ENCODE results near the gene KBTBD12. TPM values are rescaled to one million over a fixed set of nuclear protein-coding genes. Genes with fewer than 3 reads are reported as not detected.
"Not testable (repeated sequence)": the region's sequence is repeated elsewhere in the genome, so short reads cannot be mapped to it uniquely, and the experiment has no call there.

Gene KBTBD12
- polyA plus RNA-seq, 1 of the 3 experiments (the other 2 are of a cell fraction) = not detected

- H4K20me1 ChIP-seq (ENCODE audit: insufficient read depth) = no peaks in the 10 kb centered on the region
- H3K27me3 ChIP-seq (ENCODE audit: insufficient read depth) = no peaks in the 10 kb centered on the region
- H3K4me2 ChIP-seq = no peak overlapping the region
- H2AFZ ChIP-seq (ENCODE audit: low read depth) = no peak overlapping the region
- H3K9ac ChIP-seq = no peak overlapping the region
- CTCF ChIA-PET = interaction anchor here (0.9 to 1.5 kb wide), 2 partner anchors 16 to 56 kb away, joined by 3 read pairs; no protein-coding TSS in a partner anchor
- 59% methylated on average over 5 of the region's 6 CpGs for WGBS (ENCODE audit: low lambda C conversion rate)
- no peak overlapping the region for H3K27ac ChIP-seq (ENCODE audit: low read depth in 2 of 2, low read length in 1 of 2)
- H3K9me3 ChIP-seq = no peaks in the 10 kb centered on the region
- no peak for TF ChIP-seq MEF2A (IDR thresholded peaks at IDR 0.05; ENCODE audit: borderline replicate concordance, low read depth)
- no peak for TF ChIP-seq TCF12 (IDR thresholded peaks at IDR 0.05)
- no peak for TF ChIP-seq NFIC (IDR thresholded peaks at IDR 0.05; ENCODE audit: borderline replicate concordance)
- H3K9me2 ChIP-seq = no peaks in the 10 kb centered on the region
- H3K36me3 ChIP-seq (replicated peaks in 1 of 2; ENCODE audit: control insufficient read depth in 1 of 2, insufficient read depth in 2 of 2, low read length in 1 of 2) = no peaks in the 10 kb centered on the region
- H3F3A ChIP-seq (replicated peaks; ENCODE audit: insufficient read depth) = no peaks in the 10 kb centered on the region
- no peaks in the 10 kb centered on the region for H3K79me2 ChIP-seq (ENCODE audit: insufficient read depth)
- POLR2A ChIA-PET = no interaction called here
- DNase-seq = no peak
- no peak overlapping the region for H3K4me3 ChIP-seq (ENCODE audit: low read depth in 2 of 2, low read length in 1 of 2)
- no peaks in the 10 kb centered on the region; a peak in 1 of 4 replicates for H3K4me1 ChIP-seq (ENCODE audit: control insufficient read depth in 1 of 2, insufficient read depth in 2 of 2, low read depth in 1 of 2, low read length in 1 of 2)
Observed at GRCh38 chr3:127903611-127904375, 11.2 kb upstream of the KBTBD12 start.

DNA sequence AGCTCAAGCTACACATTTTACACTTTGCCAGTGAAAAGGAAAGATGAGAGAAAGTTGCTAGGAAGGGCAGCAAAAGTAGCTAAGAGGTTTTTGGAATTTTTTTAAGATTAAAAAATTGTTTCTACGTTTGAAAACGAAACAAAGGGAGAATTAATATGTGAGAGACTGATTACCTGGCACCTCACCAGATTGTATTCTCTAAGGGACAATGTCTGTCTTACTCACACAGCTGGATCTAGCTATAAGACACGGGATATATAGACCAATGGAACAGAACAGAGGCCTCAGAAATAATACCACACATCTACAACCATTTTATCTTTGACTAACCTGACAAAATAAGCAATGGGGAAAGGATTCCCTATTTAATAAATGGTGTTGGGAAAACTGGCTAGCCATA lies 9.5 kb upstream of the KBTBD12 start:
- WGBS (ENCODE audit: low lambda C conversion rate) = 10% methylated on average over 3 of the region's 3 CpGs
- no peak overlapping the region for H3K9ac ChIP-seq
- no peaks in the 10 kb centered on the region for H3K36me3 ChIP-seq (replicated peaks in 1 of 2; ENCODE audit: control insufficient read depth in 1 of 2, insufficient read depth in 2 of 2, low read length in 1 of 2)
- no peaks in the 10 kb centered on the region for H4K20me1 ChIP-seq (ENCODE audit: insufficient read depth)
- no peaks in the 10 kb centered on the region for H3K9me3 ChIP-seq
- DNase-seq = no peak
- no peak overlapping the region for H3K27ac ChIP-seq (ENCODE audit: low read depth in 2 of 2, low read length in 1 of 2)
- POLR2A ChIA-PET = no interaction called here
- H3F3A ChIP-seq (replicated peaks; ENCODE audit: insufficient read depth) = no peaks in the 10 kb centered on the region
- no peak overlapping the region for H3K4me2 ChIP-seq
- no peak for TF ChIP-seq RFX5 (IDR thresholded peaks at IDR 0.05; ENCODE audit: low read length)
- TF ChIP-seq FOSL2 (IDR thresholded peaks at IDR 0.05; ENCODE audit: borderline replicate concordance, low read depth) = no peak
- no peak for TF ChIP-seq NRF1 (IDR thresholded peaks at IDR 0.05; ENCODE audit: low read depth, low read length)
- no peak for TF ChIP-seq GABPA (IDR thresholded peaks at IDR 0.05; ENCODE audit: low read depth)
- TF ChIP-seq RCOR1 (IDR thresholded peaks at IDR 0.05; ENCODE audit: low read length) = no peak
- TF ChIP-seq RXRA (IDR thresholded peaks at IDR 0.05; ENCODE audit: borderline replicate concordance, low read depth) = no peak
- no peak for TF ChIP-seq TCF12 (IDR thresholded peaks at IDR 0.05)
- TF ChIP-seq YY1 (IDR thresholded peaks at IDR 0.05; ENCODE audit: low read depth) = no peak
- TF ChIP-seq POLR2AphosphoS5 (IDR thresholded peaks at IDR 0.05; ENCODE audit: low read depth, low read length) = no peak
- TF ChIP-seq EZH2phosphoT487 (IDR thresholded peaks at IDR 0.05; ENCODE audit: borderline replicate concordance, low read depth) = no peak
- TF ChIP-seq, protein P1, sequence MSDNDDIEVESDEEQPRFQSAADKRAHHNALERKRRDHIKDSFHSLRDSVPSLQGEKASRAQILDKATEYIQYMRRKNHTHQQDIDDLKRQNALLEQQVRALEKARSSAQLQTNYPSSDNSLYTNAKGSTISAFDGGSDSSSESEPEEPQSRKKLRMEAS (IDR thresholded peaks at IDR 0.05; ENCODE audit: low read depth) = no peak
- TF ChIP-seq, protein P2, sequence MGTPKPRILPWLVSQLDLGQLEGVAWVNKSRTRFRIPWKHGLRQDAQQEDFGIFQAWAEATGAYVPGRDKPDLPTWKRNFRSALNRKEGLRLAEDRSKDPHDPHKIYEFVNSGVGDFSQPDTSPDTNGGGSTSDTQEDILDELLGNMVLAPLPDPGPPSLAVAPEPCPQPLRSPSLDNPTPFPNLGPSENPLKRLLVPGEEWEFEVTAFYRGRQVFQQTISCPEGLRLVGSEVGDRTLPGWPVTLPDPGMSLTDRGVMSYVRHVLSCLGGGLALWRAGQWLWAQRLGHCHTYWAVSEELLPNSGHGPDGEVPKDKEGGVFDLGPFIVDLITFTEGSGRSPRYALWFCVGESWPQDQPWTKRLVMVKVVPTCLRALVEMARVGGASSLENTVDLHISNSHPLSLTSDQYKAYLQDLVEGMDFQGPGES (IDR thresholded peaks at IDR 0.05; ENCODE audit: low read depth, low read length) = no peak
- no peak for TF ChIP-seq MXI1 (IDR thresholded peaks at IDR 0.05; ENCODE audit: low read depth, low read length)
- no peak overlapping the region for H3K4me3 ChIP-seq (ENCODE audit: low read depth in 2 of 2, low read length in 1 of 2)
- no peaks in the 10 kb centered on the region for H3K4me1 ChIP-seq (ENCODE audit: control insufficient read depth in 1 of 2, insufficient read depth in 2 of 2, low read depth in 1 of 2, low read length in 1 of 2)
- H3K9me2 ChIP-seq = no peaks in the 10 kb centered on the region
- H3K27me3 ChIP-seq (ENCODE audit: insufficient read depth) = no peaks in the 10 kb centered on the region
- CTCF ChIA-PET = interaction anchor here (0.9 kb wide), 1 partner anchor 16 kb away, joined by 3 read pairs; no protein-coding TSS in a partner anchor
- H3K79me2 ChIP-seq (ENCODE audit: insufficient read depth) = no peaks in the 10 kb centered on the region
- H2AFZ ChIP-seq (ENCODE audit: low read depth) = no peak overlapping the region

- POLR2A ChIA-PET; H3K9me2 ChIP-seq; H3K9ac ChIP-seq; H2AFZ ChIP-seq (ENCODE audit: low read depth); DNase-seq; H3K27ac ChIP-seq (ENCODE audit: low read depth in 2 of 2, low read length in 1 of 2); H3K9me3 ChIP-seq; H3K27me3 ChIP-seq (ENCODE audit: insufficient read depth); H3F3A ChIP-seq (replicated peaks; ENCODE audit: insufficient read depth); H3K36me3 ChIP-seq (replicated peaks in 1 of 2; ENCODE audit: control insufficient read depth in 1 of 2, insufficient read depth in 2 of 2, low read length in 1 of 2); H3K4me1 ChIP-seq (ENCODE audit: control insufficient read depth in 1 of 2, insufficient read depth in 2 of 2, low read depth in 1 of 2, low read length in 1 of 2); H3K4me3 ChIP-seq (ENCODE audit: low read depth in 2 of 2, low read length in 1 of 2); H4K20me1 ChIP-seq (ENCODE audit: insufficient read depth); H3K4me2 ChIP-seq; CTCF ChIA-PET; H3K79me2 ChIP-seq (ENCODE audit: insufficient read depth): not testable (repeated sequence)
- 58% methylated on average over 3 of the region's 3 CpGs for WGBS (ENCODE audit: low lambda C conversion rate)
Observed at GRCh38 chr3:127906653-127907052, 8.4 kb upstream of the KBTBD12 start.
